Measurements from ENCODE around the gene PRKX.
"Not testable (repeated sequence)": the region's sequence is repeated elsewhere in the genome, so short reads cannot be mapped to it uniquely, and the experiment has no call there.

PRKX gene

GRCh38 chrX:3648084-3648483 is 65.4 kb downstream of the PRKX start:
- no peak for DNase-seq

GRCh38 chrX:3639858-3640631 is 73.4 kb downstream of the PRKX start:
- not testable (repeated sequence) for DNase-seq

- no peak for DNase-seq
Measured at GRCh38 chrX:3639236-3639635, 74.2 kb downstream of the PRKX start.

GRCh38 chrX:3638280-3638873 is 75.1 kb downstream of the PRKX start:
- no peak for DNase-seq

- no peak for DNase-seq
Measured at GRCh38 chrX:3636803-3637202, 76.6 kb downstream of the PRKX start.

GRCh38 chrX:3631196-3631595 is 82.3 kb downstream of the PRKX start:
- no peak for DNase-seq

GRCh38 chrX:3627594-3627993 is 85.9 kb downstream of the PRKX start:
- DNase-seq: no peak

- DNase-seq: no peak
Measured at GRCh38 chrX:3621414-3621813, 92.0 kb downstream of the PRKX start.

- not testable (repeated sequence) for DNase-seq
Measured at GRCh38 chrX:3611744-3612143, 101.7 kb downstream of the PRKX start.

GRCh38 chrX:3609810-3610209 is 103.6 kb downstream of the PRKX start:
- DNase-seq: no peak

- DNase-seq: no peak
Measured at GRCh38 chrX:3603026-3603661, 110.3 kb downstream of the PRKX start.

- no peak for DNase-seq
Measured at GRCh38 chrX:3599802-3600430, 113.5 kb downstream of the PRKX start.

GRCh38 chrX:3598709-3599108 is 114.7 kb downstream of the PRKX start:
- no peak for DNase-seq

GRCh38 chrX:3598046-3598605 is 115.3 kb downstream of the PRKX start:
- DNase-seq: no peak

- DNase-seq: no peak
Measured at GRCh38 chrX:3592184-3592583, 121.3 kb downstream of the PRKX start.

GRCh38 chrX:3589474-3589873 is 124.0 kb downstream of the PRKX start:
- DNase-seq: no peak

GRCh38 chrX:3585719-3586118 is 127.7 kb downstream of the PRKX start:
- no peak for DNase-seq

- DNase-seq: no peak
Measured at GRCh38 chrX:3584415-3584996, 128.9 kb downstream of the PRKX start.

- no peak for DNase-seq
Measured at GRCh38 chrX:3582451-3582850, 131.0 kb downstream of the PRKX start.

- DNase-seq: no peak
Measured at GRCh38 chrX:3581609-3582108, 131.8 kb downstream of the PRKX start.

GRCh38 chrX:3577551-3577950 is 135.9 kb downstream of the PRKX start:
- no peak for DNase-seq

- DNase-seq: no peak
Measured at GRCh38 chrX:3576886-3577501, 136.5 kb downstream of the PRKX start.
